Sigmoid colon (tissue), 7 donors: ENCODE measurements around the gene CCDC158. TPM values are rescaled to one million over a fixed set of nuclear protein-coding genes. Genes with fewer than 3 reads are reported as not detected.

Experiments used
- DNase-seq: peaks from one replicate; pipeline ENCODE4 v3.0.0-alpha.2; 2019
- H3K27ac ChIP-seq, 4 donors: fragments of 200-600 bp; sonication (generic); one replicate each; pipeline ENCODE4 v1.5.1; 2016 to 2019; ENCODE audit warnings: mild to moderate bottlenecking in 1 of 4
- H3K27me3 ChIP-seq, 3 donors: fragments of 200-600 bp; sonication (generic); one replicate each; pipeline ENCODE4 v1.5.1; 2019; ENCODE audit warnings: mild to moderate bottlenecking in 1 of 3
- H3K36me3 ChIP-seq, 4 donors: fragments of 200-600 bp; sonication (generic); one replicate each; pipeline ENCODE4 v1.5.1; 2016 to 2019
- H3K4me1 ChIP-seq, 4 donors: fragments of 200-600 bp; sonication (generic); one replicate each; pipeline ENCODE4 v1.5.1; 2017 to 2019
- H3K4me3 ChIP-seq, 4 donors: fragments of 200-600 bp; sonication (generic); one replicate each; pipeline ENCODE4 v1.5.1; 2017 to 2019; ENCODE audit warnings: mild to moderate bottlenecking in 2 of 4, moderate library complexity in 1 of 4
- H3K9me3 ChIP-seq, 4 donors: fragments of 200-600 bp in 3 of 4; sonication (generic) in 3 of 4; one replicate each; pipeline versions ENCODE4 v1.5.1 to v1.6.1; 2013 to 2019
- CTCF ChIP-seq, 4 experiments: fragments of 450-650 bp in 3 of 4; fragments of 200-600 bp in 1 of 4; IDR thresholded peaks; one replicate each; pipeline ENCODE4 v1.5.1; 2016 to 2019; ENCODE audit warnings: antibody characterized with exemption in 4 of 4, mild to moderate bottlenecking in 3 of 4, moderate library complexity in 2 of 4
- EP300 ChIP-seq, 4 donors: sonication (generic); formaldehyde crosslinking; IDR thresholded peaks; one replicate each; pipeline ENCODE4 v1.6.1; 2017; ENCODE audit warnings: antibody characterized with exemption in 4 of 4
- POLR2A ChIP-seq, 2 donors: fragments of 450-650 bp; IDR thresholded peaks; one replicate each; pipeline ENCODE4 v1.6.1; 2016; ENCODE audit warnings: antibody characterized with exemption in 2 of 2, mild to moderate bottlenecking in 2 of 2, moderate library complexity in 2 of 2
- POLR2AphosphoS5 ChIP-seq, 4 donors: sonication (generic); formaldehyde crosslinking; IDR thresholded peaks; one replicate each; pipeline ENCODE4 v1.6.1; 2017; ENCODE audit warnings: antibody characterized with exemption in 4 of 4
- WGBS, 2 donors: extraction: QIAGEN DNeasy Blood & Tissue Kit; methylation state at CpG; one replicate each; pipeline ENCODE4 v1.1.7; 2013; 5-methylcytosine and 5-hydroxymethylcytosine counted together
- intact Hi-C: fragments of 100-400 bp; cut with DNase I; formaldehyde crosslinking; loops from one replicate; pipeline ENCODE4 v1.15.1; 2023
- polyA plus RNA-seq, 3 donors: library from polyadenylated mRNA; stranded (reverse); fragments of 200-250 nt; gene quantifications; one replicate each; pipeline ENCODE4 v1.2.3, GENCODE V29; 2013
- total RNA-seq, 4 donors: library from RNA; depleted of rRNA; stranded (reverse); fragments of >200 nt; gene quantifications; one replicate each; pipeline ENCODE4 v1.1.0, GENCODE V29; 2016
- donor health status: healthy with polysubstance abuse.
- donor health status: Bipolar disorder and iron deficiency.
- donor health status: healthy.

CCDC158 gene
- total and polyA plus RNA-seq, 7 donors, result 0.12 to 1.7 (median 0.62) TPM; not detected in 3

GRCh38 chr4:76307660-76308014 is 113.3 kb downstream of the CCDC158 start:
- Histone ChIP-seq H3K27me3 (no peaks in the 10 kb centered on the region), H3K27ac (peak overlapping the region; percentile 84 to 95 (median 91)), H3K4me1 (peaks cover 0 to 49% (median 32%) of the 10 kb centered on the region in 4 donors), H3K4me3 (peak overlapping the region; percentile 68 to 87 (median 77)), H3K36me3 (peaks cover 0 to 19% (median 3%) of the 10 kb centered on the region in 4 donors), H3K9me3 (no peaks in the 10 kb centered on the region)
- DNase-seq, result no peak
- intact Hi-C loops, result loop anchor here (2.0 to 10.0 kb wide), 4 partner anchors 57 to 163 kb away; partner anchors contain the start of genes CCDC158, FAM47E and NUP54
- no peak for TF ChIP-seq CTCF (IDR thresholded peaks at IDR 0.05)
- no peak for TF ChIP-seq EP300 (IDR thresholded peaks at IDR 0.05)
- TF ChIP-seq POLR2AphosphoS5 (IDR thresholded peaks at IDR 0.05), result no peak
- no peak for TF ChIP-seq POLR2A (IDR thresholded peaks at IDR 0.05)
- WGBS, 2 donors, result 46 to 54% methylated on average over 4 of the region's 4 CpGs

GRCh38 chr4:76306882-76307659 is 113.9 kb downstream of the CCDC158 start:
- DNase-seq, result peak; percentile 82
- Histone ChIP-seq H3K27ac (peak overlapping the region; percentile 84 to 95 (median 91)), H3K27me3 (no peaks in the 10 kb centered on the region), H3K9me3 (no peaks in the 10 kb centered on the region), H3K4me3 (peak overlapping the region; percentile 68 to 87 (median 77)), H3K4me1 (peaks cover 0 to 49% (median 32%) of the 10 kb centered on the region in 4 donors), H3K36me3 (peaks cover 0 to 19% (median 3%) of the 10 kb centered on the region in 4 donors)
- no peak for TF ChIP-seq EP300 (IDR thresholded peaks at IDR 0.05)
- peak in 2 of 4 experiments; percentile 33 to 35 for TF ChIP-seq CTCF (IDR thresholded peaks at IDR 0.05)
- WGBS, 2 donors, result 5 to 7% methylated on average over 37 of the region's 37 CpGs
- intact Hi-C loops, result loop anchor here (1.0 to 10.0 kb wide), 6 partner anchors 56 to 162 kb away; partner anchors contain the start of genes CCDC158, FAM47E, NUP54 and SCARB2

- TF ChIP-seq EP300 (IDR thresholded peaks at IDR 0.05), result no peak
- TF ChIP-seq POLR2A (IDR thresholded peaks at IDR 0.05), result peak; percentile 10 to 27
- peak; percentile 37 to 85 (median 70) for TF ChIP-seq POLR2AphosphoS5 (IDR thresholded peaks at IDR 0.05)
- no peak for TF ChIP-seq CTCF (IDR thresholded peaks at IDR 0.05)
- Histone ChIP-seq H3K27me3 (no peaks in the 10 kb centered on the region), H3K4me3 (peak within 1 kb of the TSS; percentile 68 to 87 (median 77)), H3K9me3 (no peaks in the 10 kb centered on the region), H3K27ac (peak within 1 kb of the TSS; percentile 84 to 95 (median 91)), H3K36me3 (peaks cover 0 to 19% (median 3%) of the 10 kb centered on the region in 4 donors), H3K4me1 (peaks cover 0 to 53% (median 36%) of the 10 kb centered on the region in 4 donors)
- peak; percentile 89 for DNase-seq
- intact Hi-C loops, result loop anchor here (1.0 to 10.0 kb wide), 6 partner anchors 55 to 161 kb away; partner anchors contain the start of genes CCDC158, FAM47E, NUP54 and SCARB2
- 0 to 1% methylated on average over 85 of the region's 85 CpGs for WGBS, 2 donors
These were observed 114.7 kb downstream of the CCDC158 start, which contains the start of gene STBD1 for GRCh38 chr4:76305971-76306881. TSS of gene STBD1 (plus strand) at chr4:76306733. CDS start at chr4:76306770, 37 bp downstream.

- TF ChIP-seq POLR2AphosphoS5 (IDR thresholded peaks at IDR 0.05) (no peak), CTCF (IDR thresholded peaks at IDR 0.05) (no peak), POLR2A (IDR thresholded peaks at IDR 0.05) (no peak), EP300 (IDR thresholded peaks at IDR 0.05) (no peak)
- Histone ChIP-seq H3K27me3 (no peaks in the 10 kb centered on the region), H3K4me3 (peak overlapping the region in 3 of 4 donors; percentile 71 to 87 (median 83)), H3K9me3 (no peaks in the 10 kb centered on the region), H3K4me1 (peaks cover 0 to 54% (median 37%) of the 10 kb centered on the region in 4 donors), H3K36me3 (peaks cover 0 to 12% (median 3%) of the 10 kb centered on the region in 4 donors), H3K27ac (peak overlapping the region; percentile 84 to 95 (median 91))
- no peak for DNase-seq
- intact Hi-C loops, result loop anchor here (5.0 to 10.0 kb wide), 3 partner anchors 103 to 160 kb away; partner anchors contain the start of genes CCDC158 and NUP54
- WGBS, 2 donors, result 52 to 77% methylated on average over 7 of the region's 7 CpGs
These were observed 115.8 kb downstream of the CCDC158 start for GRCh38 chr4:76305033-76305687.
